Stimulated activated CD4-positive, alpha-beta T cell treated with anti-CD3 and anti-CD28 coated beads, Interleukin-1b, Interleukin-23, amount 100 ng/mL, for 48 hours (primary cell): ENCODE measurements around the gene REPS2.

Source experiments
- DNase-seq: peaks from one replicate; pipeline ENCODE4 v3.0.0-alpha.2; 2020

Gene REPS2

GRCh38 chrX:17120816-17121215 lies 174.4 kb downstream of the REPS2 start:
- DNase-seq: no peak

- DNase-seq: no peak
Measured at GRCh38 chrX:17154001-17154400, 207.5 kb downstream of the REPS2 start.

DNA sequence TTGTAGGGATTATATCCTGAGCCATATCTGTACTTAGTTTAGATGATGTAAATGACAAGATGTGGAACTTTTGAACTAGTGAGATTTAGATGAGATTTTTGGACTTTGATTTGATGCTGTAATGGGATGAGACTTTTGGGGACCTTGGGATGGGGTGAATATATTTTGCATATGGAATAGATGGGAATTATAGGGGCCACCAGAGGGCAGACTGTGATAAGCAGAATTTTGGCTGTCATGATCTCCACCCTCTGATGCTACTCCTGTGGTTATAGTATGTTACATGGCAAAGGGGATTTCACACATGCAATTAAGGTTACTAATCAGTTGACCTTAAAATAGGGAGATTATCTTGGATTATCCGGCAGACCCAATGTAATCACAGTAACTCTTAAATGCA lies 214.5 kb downstream of the REPS2 start:
- DNase-seq: no peak

DNA sequence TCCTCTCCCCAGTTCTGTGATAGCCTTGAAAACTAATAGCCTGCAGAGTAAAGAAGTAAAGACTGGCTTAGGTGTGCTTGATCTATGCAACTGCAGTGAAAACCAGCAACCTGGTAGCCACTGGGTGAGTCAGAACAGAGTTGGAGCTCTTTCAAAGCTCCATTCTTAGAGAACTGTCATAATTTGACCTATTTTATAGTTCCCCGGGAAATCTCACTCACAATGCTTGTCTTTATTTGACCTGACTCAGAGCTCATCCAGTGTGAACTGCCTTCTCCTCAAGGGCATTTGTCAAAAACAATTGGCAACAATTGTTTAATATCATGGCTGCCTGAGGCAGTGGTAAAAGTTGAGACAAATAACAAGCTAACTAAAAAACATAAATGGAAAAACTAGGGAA lies 215.5 kb downstream of the REPS2 start:
- DNase-seq: no peak

DNA sequence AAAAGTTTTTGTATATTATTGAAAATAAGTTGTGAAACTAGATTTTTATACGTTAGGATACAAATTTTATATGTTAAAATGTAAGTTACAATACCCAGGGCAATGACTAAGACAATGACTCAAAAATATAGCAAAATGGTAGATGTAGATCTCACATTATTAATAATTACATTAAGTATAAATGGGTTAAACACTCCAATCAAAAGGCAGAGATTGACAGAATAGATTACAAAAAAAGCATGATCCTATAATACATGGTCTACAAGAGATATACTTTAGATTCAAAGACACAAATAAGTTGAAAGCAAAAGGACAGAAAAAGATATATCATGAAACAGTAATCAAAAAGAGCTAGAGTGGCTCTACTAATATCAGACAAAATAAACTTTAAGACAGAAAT lies 217.6 kb downstream of the REPS2 start:
- no peak for DNase-seq

- DNase-seq: no peak
Measured at GRCh38 chrX:17164941-17165340, 218.5 kb downstream of the REPS2 start.

DNA sequence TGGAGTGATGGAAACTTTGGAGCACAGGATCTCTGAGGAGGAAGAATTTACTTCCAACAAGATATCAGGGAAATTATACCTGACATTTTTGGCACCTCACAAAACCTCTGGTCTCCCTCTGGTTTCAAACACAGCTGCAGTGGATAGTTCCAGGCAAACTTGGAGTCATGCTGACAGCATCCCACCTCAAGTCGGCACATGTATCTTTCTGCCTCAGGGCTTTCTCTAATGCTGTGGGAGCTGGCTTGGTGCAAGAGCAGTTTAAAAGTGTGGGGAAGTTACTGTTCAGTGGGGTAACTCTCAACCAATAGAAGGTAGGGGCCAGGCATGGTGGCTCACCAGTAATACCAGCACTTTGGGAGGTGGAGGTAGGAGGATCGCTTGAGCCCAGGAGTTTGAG lies 221.5 kb downstream of the REPS2 start:
- DNase-seq: no peak

- no peak for DNase-seq
Measured at GRCh38 chrX:17170973-17171372, 224.5 kb downstream of the REPS2 start.

GRCh38 chrX:17174671-17175070 lies 228.2 kb downstream of the REPS2 start:
- no peak for DNase-seq

GRCh38 chrX:17182317-17182716 lies 235.9 kb downstream of the REPS2 start:
- no peak for DNase-seq

DNA sequence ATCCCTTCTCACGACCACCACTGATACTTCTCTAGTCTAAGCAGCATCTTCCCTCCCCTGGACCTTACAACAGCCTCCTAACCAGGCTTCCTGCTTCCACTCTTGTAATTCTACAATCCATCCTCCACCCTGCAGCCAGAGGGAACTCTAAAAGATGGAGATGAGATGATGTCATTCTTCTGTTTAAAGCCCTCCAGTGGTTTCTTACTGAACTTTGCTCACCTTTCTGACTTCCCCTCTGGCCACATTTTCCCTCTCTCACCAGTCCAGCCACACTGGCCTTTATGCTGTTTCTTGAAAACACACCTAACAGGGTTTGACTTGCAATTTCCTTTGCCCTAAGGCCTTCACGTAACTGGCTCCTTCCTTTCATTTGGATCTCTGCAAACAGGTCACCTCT lies 237.1 kb downstream of the REPS2 start:
- DNase-seq: no peak

- DNase-seq: no peak
Measured at GRCh38 chrX:17185431-17185830, 239.0 kb downstream of the REPS2 start.

GRCh38 chrX:17187136-17187756 lies 240.8 kb downstream of the REPS2 start:
- no peak for DNase-seq

GRCh38 chrX:17192106-17192505 lies 245.6 kb downstream of the REPS2 start:
- DNase-seq: no peak
